T-helper 2 cell treated with Interferon-gamma antibody and Interleukin-4, amounts not matched to agents 5 μg/mL and 100 μg/mL, for 36 hours (primary cell): ENCODE data around the gene TRAF2.
"Not testable (repeated sequence)": the region's sequence is repeated elsewhere in the genome, so short reads cannot be mapped to it uniquely, and the experiment has no call there.

Experiments
- DNase-seq: peaks from one replicate; pipeline ENCODE4 v3.0.0; 2021; ENCODE audit warnings: low spot score
- H3K27ac Mint-ChIP-seq: one replicate; pipeline ENCODE4 v1.8.0; 2021; ENCODE audit warnings: mild to moderate bottlenecking, mixed read lengths
- H3K27me3 Mint-ChIP-seq: one replicate; pipeline ENCODE4 v1.8.0; 2021; ENCODE audit warnings: low read depth, mixed read lengths
- H3K36me3 Mint-ChIP-seq: one replicate; pipeline ENCODE4 v1.8.0; 2021; ENCODE audit warnings: low read depth, mixed read lengths
- H3K4me1 Mint-ChIP-seq: one replicate; pipeline ENCODE4 v1.8.0; 2021; ENCODE audit warnings: low read depth, mixed read lengths
- H3K4me3 Mint-ChIP-seq: one replicate; pipeline ENCODE4 v1.8.0; 2022; ENCODE audit warnings: mild to moderate bottlenecking, moderate library complexity, mixed read lengths
- H3K9me3 Mint-ChIP-seq: one replicate; pipeline ENCODE4 v1.8.0; 2021; ENCODE audit warnings: mixed read lengths

The TRAF2 gene

DNA sequence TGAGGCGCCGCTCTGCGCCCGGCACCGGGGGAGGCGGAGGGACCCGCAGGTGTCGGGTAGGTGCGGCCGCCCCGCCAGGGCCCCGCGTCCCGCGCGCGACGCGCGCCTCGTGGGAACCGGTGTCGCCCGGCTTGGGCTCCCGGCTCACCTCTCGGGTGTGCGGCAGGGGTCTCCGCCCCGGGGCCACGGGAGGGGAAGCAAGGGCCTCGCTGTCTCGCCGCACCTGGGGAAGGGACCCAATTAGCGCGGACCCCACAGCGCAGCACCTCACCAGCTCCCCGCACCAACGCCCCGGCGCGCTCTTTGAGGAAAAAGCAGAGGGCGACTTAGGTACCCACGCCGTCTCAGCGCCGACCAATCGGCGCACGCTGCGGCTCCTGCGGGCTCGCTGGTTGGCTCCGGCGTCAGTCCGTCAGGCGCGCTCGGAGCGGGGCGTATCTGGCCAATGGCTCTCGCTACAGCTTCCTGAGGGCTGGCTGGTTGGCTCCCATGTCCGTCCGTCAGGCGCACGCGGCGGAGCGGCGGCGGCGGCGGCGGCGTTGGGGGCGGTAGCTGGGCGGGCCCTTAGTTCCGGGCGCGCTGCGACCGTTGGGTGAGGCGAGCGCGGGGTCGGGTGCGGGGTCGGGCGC, at the start of gene TRAF2:
TRAF2 (plus strand) TSS at position 567 of the 629 bp plus-strand sequence. CDS start 12,225 bp downstream, outside the sequence.
- Mint-ChIP-seq H3K4me3 (peak within 1 kb of the TSS; percentile 98), H3K9me3 (no peaks in the 10 kb centered on the region), H3K36me3 (peaks cover 14% of the 10 kb centered on the region), H3K4me1 (peaks cover 37% of the 10 kb centered on the region), H3K27me3 (no peaks in the 10 kb centered on the region), H3K27ac (peak within 1 kb of the TSS; percentile 90)
- peak; percentile 99 for DNase-seq

- no peaks in the 10 kb centered on the region for H3K27me3 Mint-ChIP-seq
- peaks cover 4% of the 10 kb centered on the region for H3K4me1 Mint-ChIP-seq
- DNase-seq = no peak
- no peak overlapping the region for H3K4me3 Mint-ChIP-seq
- H3K27ac Mint-ChIP-seq = no peak overlapping the region
- H3K36me3 Mint-ChIP-seq = peaks cover 6% of the 10 kb centered on the region
- no peaks in the 10 kb centered on the region for H3K9me3 Mint-ChIP-seq
Measured at GRCh38 chr9:136837146-136837855, 49.0 kb upstream of the TRAF2 start.

- not testable (repeated sequence) for DNase-seq, H3K27me3 Mint-ChIP-seq, H3K4me1 Mint-ChIP-seq, H3K4me3 Mint-ChIP-seq, H3K27ac Mint-ChIP-seq, H3K36me3 Mint-ChIP-seq, H3K9me3 Mint-ChIP-seq
Measured at GRCh38 chr9:136837856-136838277, 48.4 kb upstream of the TRAF2 start.

GRCh38 chr9:136838314-136839228, 47.7 kb upstream of the TRAF2 start:
- DNase-seq = no peak
- Mint-ChIP-seq H3K36me3 (peaks cover 6% of the 10 kb centered on the region), H3K9me3 (no peaks in the 10 kb centered on the region), H3K27ac (no peak overlapping the region), H3K4me3 (no peak overlapping the region), H3K27me3 (no peaks in the 10 kb centered on the region), H3K4me1 (peaks cover 6% of the 10 kb centered on the region)

DNA sequence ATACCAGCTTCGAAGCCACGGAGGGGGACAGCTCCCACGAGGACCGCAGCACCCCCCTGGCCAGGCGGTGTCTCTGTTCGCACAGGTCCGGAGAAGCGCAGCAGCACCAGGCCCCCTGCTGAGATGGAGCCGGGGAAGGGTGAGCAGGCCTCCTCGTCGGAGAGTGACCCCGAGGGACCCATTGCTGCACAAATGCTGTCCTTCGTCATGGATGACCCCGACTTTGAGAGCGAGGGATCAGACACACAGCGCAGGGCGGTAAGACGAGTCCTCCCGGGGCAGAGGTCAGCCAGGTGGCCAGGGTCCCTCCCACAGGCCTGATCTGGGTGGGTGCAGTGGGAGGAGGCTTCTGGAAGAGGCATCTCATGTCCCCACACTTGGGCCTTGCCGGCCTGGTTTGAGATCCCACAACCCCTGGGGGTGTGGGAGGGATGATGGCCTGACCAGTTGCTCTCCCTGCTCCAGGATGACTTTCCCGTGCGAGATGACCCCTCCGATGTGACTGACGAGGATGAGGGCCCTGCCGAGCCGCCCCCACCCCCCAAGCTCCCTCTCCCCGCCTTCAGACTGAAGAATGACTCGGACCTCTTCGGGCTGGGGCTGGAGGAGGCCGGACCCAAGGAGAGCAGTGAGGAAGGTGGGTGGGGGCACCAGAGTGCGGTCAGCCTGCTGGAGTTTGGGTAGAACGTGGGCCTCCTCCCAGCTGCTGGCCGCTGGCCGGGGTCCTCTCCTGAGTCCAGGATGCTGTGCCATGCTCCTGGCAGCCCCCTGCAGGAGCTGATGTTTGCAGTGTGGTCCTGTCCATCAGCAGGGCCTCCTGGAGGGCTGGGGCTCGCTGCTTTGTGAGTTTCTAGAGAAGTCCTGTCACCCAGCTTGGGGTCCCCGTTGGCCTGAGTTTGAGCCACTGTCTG, 46.8 kb upstream of the TRAF2 start:
- H3K4me1 Mint-ChIP-seq = peaks cover 7% of the 10 kb centered on the region
- H3K4me3 Mint-ChIP-seq = no peak overlapping the region
- H3K27me3 Mint-ChIP-seq = peaks cover 2% of the 10 kb centered on the region
- DNase-seq = no peak
- no peak overlapping the region for H3K27ac Mint-ChIP-seq
- no peaks in the 10 kb centered on the region for H3K9me3 Mint-ChIP-seq
- peaks cover 6% of the 10 kb centered on the region for H3K36me3 Mint-ChIP-seq

GRCh38 chr9:136840140-136840876, 46.0 kb upstream of the TRAF2 start:
- Mint-ChIP-seq H3K4me3 (no peak overlapping the region), H3K4me1 (peaks cover 7% of the 10 kb centered on the region), H3K27ac (no peak overlapping the region), H3K9me3 (no peaks in the 10 kb centered on the region), H3K27me3 (peaks cover 5% of the 10 kb centered on the region), H3K36me3 (peaks cover 6% of the 10 kb centered on the region)
- DNase-seq = no peak

- Mint-ChIP-seq H3K27me3 (peaks cover 5% of the 10 kb centered on the region), H3K9me3 (no peaks in the 10 kb centered on the region), H3K4me1 (peaks cover 7% of the 10 kb centered on the region), H3K4me3 (no peak overlapping the region), H3K27ac (no peak overlapping the region), H3K36me3 (peaks cover 6% of the 10 kb centered on the region)
- no peak for DNase-seq
Measured at GRCh38 chr9:136840877-136841645, 45.3 kb upstream of the TRAF2 start.

DNA sequence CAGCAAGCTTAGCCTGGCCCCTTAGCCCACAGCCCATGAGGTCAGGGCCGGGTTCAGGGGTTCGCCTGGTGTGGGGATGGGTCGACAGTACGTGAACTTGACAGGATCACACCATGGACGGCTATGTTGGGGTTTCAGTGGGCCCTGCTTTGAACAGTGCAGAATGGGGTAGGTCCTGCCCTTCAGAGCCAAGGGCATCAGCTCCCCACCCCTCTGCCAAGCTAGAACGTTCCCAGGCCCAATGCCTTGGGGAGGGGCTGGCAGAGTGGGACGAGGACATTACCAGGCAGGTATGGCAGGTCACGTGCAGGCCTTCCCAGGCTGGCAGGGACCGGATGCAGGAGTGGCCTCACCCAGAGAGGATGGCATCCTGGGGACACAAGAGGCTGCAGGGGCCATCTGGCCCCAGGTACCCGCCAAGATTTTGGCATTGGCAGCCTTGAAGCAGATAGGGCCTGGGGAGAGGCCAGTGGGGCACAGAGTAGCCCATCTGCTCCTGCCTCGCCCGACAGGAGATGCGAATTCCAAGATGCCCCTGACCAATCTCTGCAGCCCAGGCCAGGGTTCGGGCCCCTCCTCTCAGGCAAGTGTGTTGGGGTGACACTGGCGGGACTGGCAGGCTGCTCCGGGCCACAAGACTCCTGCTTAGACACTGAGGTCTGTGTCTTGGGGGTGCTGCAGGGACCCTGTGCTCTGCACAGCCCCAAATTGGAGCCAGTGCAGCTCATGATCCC, 44.5 kb upstream of the TRAF2 start:
- not testable (repeated sequence) for H3K9me3 Mint-ChIP-seq, H3K36me3 Mint-ChIP-seq, DNase-seq, H3K4me1 Mint-ChIP-seq, H3K27me3 Mint-ChIP-seq
- H3K27ac Mint-ChIP-seq = peak overlapping the region; percentile 72
- H3K4me3 Mint-ChIP-seq = peak overlapping the region; percentile 84

DNA sequence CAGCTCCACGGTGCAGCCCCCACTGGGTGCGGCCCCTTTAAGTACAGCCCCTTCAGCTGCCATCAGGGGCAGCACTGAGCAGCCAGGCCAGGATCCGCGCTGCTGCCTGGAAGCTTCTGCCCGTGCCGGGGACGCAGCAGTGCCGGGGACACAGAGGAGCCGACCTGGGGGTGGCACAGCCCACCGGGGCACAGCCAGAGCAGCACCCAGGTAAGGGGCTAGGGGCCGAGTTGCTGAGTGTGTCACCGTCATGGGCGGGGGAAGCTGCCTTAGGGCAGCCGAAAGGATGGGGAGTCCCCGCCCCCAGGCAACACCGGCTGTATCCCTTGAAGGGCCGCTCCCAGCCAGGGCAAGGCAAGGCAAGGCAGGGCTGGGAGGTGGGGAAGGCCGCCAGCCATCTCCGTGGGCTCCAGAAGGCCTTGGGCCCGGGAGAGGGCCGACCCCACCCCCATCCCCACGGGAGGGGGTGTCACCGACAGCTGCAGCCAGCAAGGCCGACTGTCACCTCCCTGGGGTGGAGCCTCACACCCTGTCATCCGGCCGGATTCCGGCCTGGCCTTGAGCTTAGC, 43.9 kb upstream of the TRAF2 start, which contains the start of gene AJM1:
AJM1 (plus strand) TSS at position 99 of the 569 bp plus-strand sequence. CDS start 1,937 bp downstream, outside the sequence.
- Mint-ChIP-seq H3K27ac (peak within 1 kb of the TSS; percentile 72), H3K27me3 (peaks cover 11% of the 10 kb centered on the region), H3K4me3 (peak within 1 kb of the TSS; percentile 84)
- not testable (repeated sequence) for H3K4me1 Mint-ChIP-seq, H3K9me3 Mint-ChIP-seq, H3K36me3 Mint-ChIP-seq
- DNase-seq = peak; percentile 74

DNA sequence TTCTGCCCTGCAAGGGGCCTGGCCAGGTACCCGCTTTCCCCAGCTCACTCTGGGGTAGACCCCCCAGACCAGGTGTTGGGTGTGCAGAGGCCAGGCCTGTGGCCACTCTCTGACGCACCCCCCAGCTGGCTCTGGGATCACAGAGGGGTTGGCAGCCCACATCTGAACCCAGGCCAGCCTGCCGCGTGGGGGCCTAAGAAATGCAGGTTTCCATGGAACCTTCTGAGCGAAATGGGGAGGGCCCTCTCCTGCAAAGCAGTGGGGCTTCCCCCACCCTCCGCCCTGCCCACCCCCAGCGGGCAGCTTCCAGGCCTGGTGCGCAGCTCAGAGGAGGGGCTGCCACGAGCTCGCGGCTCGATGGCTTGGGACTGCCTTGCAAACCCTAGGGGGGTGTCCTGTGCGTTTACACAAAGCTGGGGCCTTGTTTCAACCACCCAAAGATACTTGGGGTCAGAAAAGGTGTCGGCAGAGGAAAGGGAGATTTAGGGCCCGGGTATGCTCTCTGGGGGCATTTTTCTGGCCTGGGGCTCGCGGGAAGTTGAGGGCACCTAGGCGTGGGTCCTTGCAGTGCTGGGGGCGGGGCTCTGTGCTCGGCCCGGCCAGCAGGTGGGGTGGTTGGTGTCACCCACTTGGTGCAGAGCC, 43.0 kb upstream of the TRAF2 start:
- not testable (repeated sequence) for DNase-seq, H3K9me3 Mint-ChIP-seq, H3K36me3 Mint-ChIP-seq
- peak overlapping the region; percentile 54 for H3K4me3 Mint-ChIP-seq
- peak overlapping the region; percentile 41 for H3K27ac Mint-ChIP-seq
- peaks cover 15% of the 10 kb centered on the region for H3K27me3 Mint-ChIP-seq
- H3K4me1 Mint-ChIP-seq = peaks cover 13% of the 10 kb centered on the region
